ENCODE data around the gene ZBTB43.
"Not testable (repeated sequence)": the region's sequence is repeated elsewhere in the genome, so short reads cannot be mapped to it uniquely, and the experiment has no call there.

Gene ZBTB43

GRCh38 chr9:126791406-126792230 is 13.2 kb upstream of the ZBTB43 start:
- DNase-seq: no peak

GRCh38 chr9:126793686-126794417 is 11.0 kb upstream of the ZBTB43 start:
- no peak for DNase-seq

- no peak for DNase-seq
These were observed 10.4 kb upstream of the ZBTB43 start for GRCh38 chr9:126794441-126794840.

- DNase-seq: no peak
These were observed 8.1 kb upstream of the ZBTB43 start for GRCh38 chr9:126796758-126797157.

- DNase-seq: no peak
These were observed 6.9 kb upstream of the ZBTB43 start for GRCh38 chr9:126797903-126798302.

GRCh38 chr9:126799034-126799433 is 5.8 kb upstream of the ZBTB43 start:
- DNase-seq: no peak

- no peak for DNase-seq
These were observed 2.4 kb upstream of the ZBTB43 start for GRCh38 chr9:126802318-126803059.

- no peak for DNase-seq
These were observed 593 bp upstream of the ZBTB43 start for GRCh38 chr9:126804198-126804695.

- peak; percentile 62 for DNase-seq
These were observed 868 bp downstream of the ZBTB43 start for GRCh38 chr9:126805554-126806262.

GRCh38 chr9:126806336-126806735 is 1.5 kb downstream of the ZBTB43 start:
- DNase-seq: no peak

- DNase-seq: no peak
These were observed 4.2 kb downstream of the ZBTB43 start for GRCh38 chr9:126809068-126809467.

- not testable (repeated sequence) for DNase-seq
These were observed 5.4 kb downstream of the ZBTB43 start for GRCh38 chr9:126810221-126810620.

- no peak for DNase-seq
These were observed 8.2 kb downstream of the ZBTB43 start for GRCh38 chr9:126813072-126813471.

- DNase-seq: no peak
These were observed 9.3 kb downstream of the ZBTB43 start for GRCh38 chr9:126814091-126814490.

GRCh38 chr9:126817615-126818014 is 12.8 kb downstream of the ZBTB43 start:
- not testable (repeated sequence) for DNase-seq

GRCh38 chr9:126818482-126818881 is 13.6 kb downstream of the ZBTB43 start:
- DNase-seq: no peak

- no peak for DNase-seq
These were observed 14.6 kb downstream of the ZBTB43 start for GRCh38 chr9:126819482-126819881.

- DNase-seq: no peak
These were observed 17.4 kb downstream of the ZBTB43 start for GRCh38 chr9:126822278-126822677.

- no peak for DNase-seq
These were observed 18.0 kb downstream of the ZBTB43 start for GRCh38 chr9:126822873-126823272.

GRCh38 chr9:126824052-126824451 is 19.2 kb downstream of the ZBTB43 start:
- not testable (repeated sequence) for DNase-seq

- DNase-seq: no peak
These were observed 22.4 kb downstream of the ZBTB43 start for GRCh38 chr9:126827227-126827626.

- DNase-seq: no peak
These were observed 24.2 kb downstream of the ZBTB43 start for GRCh38 chr9:126829035-126829434.

- no peak for DNase-seq
These were observed 26.0 kb downstream of the ZBTB43 start for GRCh38 chr9:126830827-126831226.

All from activated T-cell treated with anti-CD3 and anti-CD28 coated beads for 4 hours (primary cell).